GM18867 (cell line): Measurements from ENCODE around the gene PTS.
A peak's percentile ranks its signal among the peaks of the same experiment; 100 is the strongest.
"Not testable (repeated sequence)": the region's sequence is repeated elsewhere in the genome, so short reads cannot be mapped to it uniquely, and the experiment has no call there.

Experiments
- ATAC-seq: cut with Tn5 transposase; IDR thresholded peaks from one replicate; pipeline ENCODE4 v1.9.1; 2021; ENCODE audit warnings: mild to moderate bottlenecking, moderate library complexity; ENCODE audit not compliant: unreplicated experiment

Gene PTS

DNA sequence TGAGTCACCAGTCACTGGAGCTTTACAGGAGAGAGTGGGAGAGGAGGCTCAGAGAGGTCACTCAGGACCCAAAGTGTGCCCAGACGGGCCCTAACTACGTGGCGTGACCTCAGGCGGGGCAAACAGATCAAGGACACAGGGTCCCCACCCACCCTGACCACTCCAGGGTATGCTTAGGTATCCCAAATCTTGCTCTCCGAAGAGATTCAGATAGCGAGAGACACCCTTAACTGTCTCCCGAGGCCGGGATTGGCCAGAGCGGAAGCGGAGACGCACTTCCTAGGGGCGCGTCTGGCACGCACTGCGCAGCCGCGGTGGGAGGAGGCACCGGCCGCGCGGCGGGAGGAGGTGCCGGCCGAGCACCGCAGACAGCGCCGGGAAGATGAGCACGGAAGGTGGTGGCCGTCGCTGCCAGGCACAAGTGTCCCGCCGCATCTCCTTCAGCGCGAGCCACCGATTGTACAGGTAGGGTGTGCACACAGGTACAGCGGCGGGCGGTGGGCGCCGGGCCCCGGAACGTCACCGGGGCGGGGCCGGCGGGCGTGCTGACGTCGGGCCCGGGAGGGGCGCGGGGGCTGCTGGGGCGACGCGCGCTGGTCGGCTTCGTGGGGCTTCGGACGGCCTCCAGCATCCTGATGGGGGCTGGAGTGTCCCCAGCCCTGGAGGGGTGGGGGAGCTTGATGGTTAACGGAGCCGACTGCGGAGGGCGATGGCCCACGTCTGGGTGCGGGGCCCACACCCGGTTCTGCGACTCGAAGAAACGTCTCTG lies at the start of gene PTS:
Gene PTS, plus strand, starts transcription at position 367 of the 769 bp plus-strand sequence. Its CDS starts 16 bp downstream, at position 383.
- ATAC-seq, result peak; percentile 96

- ATAC-seq, result no peak
Measured at GRCh38 chr11:112177589-112177988, 48.6 kb upstream of the PTS start.

GRCh38 chr11:112178428-112178827 lies 47.8 kb upstream of the PTS start:
- no peak for ATAC-seq

DNA sequence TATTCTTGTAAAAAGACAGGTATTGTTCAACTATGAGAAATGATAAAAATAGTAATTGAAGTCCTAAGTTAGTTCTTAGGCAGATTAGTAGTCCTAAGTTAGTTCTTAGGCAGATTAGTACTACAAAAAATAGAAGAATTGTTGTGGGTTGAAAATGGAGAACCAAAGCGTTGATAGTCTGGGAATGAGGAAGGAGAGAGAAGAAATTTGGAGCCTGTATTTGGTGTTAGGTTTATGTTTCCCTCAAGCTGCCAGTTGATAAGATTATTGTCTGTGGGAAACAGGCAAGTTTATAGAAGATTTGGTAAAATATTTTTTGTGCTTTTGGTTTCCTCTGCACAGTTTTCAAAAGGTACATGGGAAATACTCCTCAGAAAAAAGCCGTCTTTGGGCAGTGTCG lies 47.3 kb upstream of the PTS start:
- ATAC-seq, result no peak

DNA sequence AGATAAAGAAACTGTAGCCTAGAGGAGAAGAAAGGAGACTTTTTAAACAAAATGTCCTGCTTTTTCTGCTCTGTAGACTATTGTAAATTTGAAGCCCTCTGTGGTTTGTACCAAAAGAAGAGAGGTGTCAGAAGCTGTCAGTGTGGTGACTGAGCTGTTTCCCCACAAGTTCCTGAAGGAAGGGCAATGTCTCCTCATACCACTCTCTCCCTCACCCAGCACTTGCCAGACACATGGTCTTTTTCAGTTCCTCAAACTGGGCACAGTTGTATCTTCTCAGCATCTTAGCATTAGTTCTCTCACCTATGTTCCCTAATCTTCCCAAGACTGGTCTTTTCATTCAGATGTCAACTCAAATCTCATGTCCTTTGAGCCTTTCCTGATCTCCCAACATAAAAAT lies 46.6 kb upstream of the PTS start:
- peak; percentile 80 for ATAC-seq

DNA sequence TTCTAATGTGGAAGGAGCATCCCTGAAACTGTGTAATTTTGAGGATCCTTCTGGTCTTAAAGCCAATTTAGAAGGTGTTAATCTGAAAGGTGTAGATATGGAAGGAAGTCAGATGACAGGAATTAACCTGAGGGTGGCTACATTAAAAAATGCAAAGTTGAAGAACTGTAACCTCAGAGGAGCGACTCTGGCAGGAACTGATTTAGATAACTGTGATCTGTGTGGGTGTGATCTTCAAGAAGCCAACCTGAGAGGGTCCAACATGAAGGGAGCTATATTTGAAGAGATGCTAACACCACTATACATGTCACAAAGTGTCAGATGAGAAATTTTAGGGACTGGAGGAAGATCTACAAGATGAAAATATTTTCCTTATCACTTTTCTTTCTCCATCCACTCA lies 43.4 kb upstream of the PTS start:
- no peak for ATAC-seq

DNA sequence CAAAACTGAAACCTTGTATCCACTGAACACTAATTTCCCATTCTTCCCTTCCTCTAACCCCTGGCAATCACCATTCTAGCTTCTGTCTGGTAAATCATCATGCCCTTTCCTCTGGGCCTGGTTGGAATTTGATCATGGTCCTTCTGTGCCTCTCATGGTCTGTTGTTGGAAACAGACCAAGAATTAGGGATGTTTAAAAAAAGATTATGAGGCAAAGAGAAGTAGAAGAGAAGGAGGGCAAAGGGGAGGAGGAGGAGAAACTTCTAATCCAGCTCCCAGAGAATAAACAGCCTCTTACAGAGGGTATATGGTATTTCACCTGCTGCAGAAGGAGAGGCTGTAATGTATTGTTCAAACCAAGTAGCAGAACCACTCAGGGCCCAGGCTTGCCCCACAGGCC lies 40.3 kb upstream of the PTS start:
- no peak for ATAC-seq

- ATAC-seq, result no peak
Measured at GRCh38 chr11:112186304-112186703, 39.9 kb upstream of the PTS start.

- not testable (repeated sequence) for ATAC-seq
Measured at GRCh38 chr11:112195113-112195512, 31.1 kb upstream of the PTS start.

GRCh38 chr11:112195951-112196351 lies 30.3 kb upstream of the PTS start:
- ATAC-seq, result no peak

DNA sequence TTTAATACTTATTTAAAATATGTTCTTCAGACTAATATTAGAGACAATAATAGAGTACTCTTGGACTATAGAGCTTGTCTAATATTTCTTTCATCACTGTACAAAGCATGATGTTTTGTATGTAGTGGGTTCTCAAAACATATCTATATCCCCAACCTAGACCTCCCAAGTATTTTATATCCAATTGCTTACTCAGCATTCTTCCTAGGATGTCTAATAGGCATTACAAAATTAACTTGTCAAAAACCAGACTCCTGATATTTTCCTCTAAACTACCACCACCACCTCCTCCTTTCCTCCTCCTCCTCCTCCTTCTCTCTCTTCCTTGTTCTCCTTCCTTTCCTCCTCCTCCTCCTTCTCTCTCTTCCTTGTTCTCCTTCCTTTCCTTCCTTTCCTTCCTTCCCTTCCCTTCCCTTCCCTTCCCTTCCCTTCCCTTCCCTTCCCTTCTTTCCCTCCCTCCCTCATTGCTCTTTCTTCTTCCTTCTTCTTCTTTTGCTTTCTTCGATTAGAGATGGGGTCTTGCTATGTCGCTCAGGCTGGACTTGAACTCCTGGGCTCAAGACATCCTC lies 29.6 kb upstream of the PTS start:
- no peak for ATAC-seq

- ATAC-seq, result not testable (repeated sequence)
Measured at GRCh38 chr11:112199101-112199500, 27.1 kb upstream of the PTS start.

GRCh38 chr11:112200252-112200651 lies 26.0 kb upstream of the PTS start:
- no peak for ATAC-seq

- ATAC-seq, result no peak
Measured at GRCh38 chr11:112206071-112206470, 20.2 kb upstream of the PTS start.

GRCh38 chr11:112210890-112211289 lies 15.3 kb upstream of the PTS start:
- no peak for ATAC-seq

- ATAC-seq, result no peak
Measured at GRCh38 chr11:112211536-112211935, 14.7 kb upstream of the PTS start.

DNA sequence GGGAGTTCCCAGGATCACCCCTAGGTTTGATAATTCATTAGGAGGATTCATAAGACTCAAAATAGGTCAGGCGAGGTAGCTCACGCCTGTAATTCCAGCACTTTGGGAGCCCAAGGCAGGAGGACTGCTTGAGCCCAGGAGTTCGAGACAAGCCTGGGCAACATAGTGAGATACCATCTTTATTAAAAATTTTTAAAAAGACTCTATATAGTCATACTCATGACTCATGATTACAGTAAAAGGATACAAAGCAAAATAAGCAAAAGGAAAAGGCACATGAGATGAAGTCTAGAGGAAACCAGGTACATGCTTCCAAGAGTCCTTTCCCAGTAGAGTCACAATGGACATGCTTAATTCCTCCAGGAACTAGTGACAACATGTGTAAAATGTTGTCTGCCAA lies 13.9 kb upstream of the PTS start:
- no peak for ATAC-seq

DNA sequence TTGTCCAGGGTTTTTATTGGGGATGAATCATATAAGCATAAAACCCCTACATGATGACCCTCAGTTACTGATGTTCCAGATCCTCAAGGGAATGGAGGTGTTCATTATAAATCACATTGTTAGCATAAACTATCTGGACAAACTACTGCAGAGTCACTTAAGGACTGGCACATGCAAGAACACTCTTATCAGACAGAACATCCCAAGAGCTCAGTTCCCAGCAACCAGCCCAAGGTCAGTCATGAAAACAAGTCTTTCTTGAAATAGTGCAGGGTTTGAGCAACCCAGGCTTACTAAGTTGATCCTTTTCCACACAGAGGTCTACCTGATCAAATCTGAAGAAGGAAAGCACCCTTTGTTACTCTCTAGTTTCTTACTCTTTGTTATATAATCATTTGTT lies 13.5 kb upstream of the PTS start:
- no peak for ATAC-seq

GRCh38 chr11:112213753-112214152 lies 12.5 kb upstream of the PTS start:
- no peak for ATAC-seq

DNA sequence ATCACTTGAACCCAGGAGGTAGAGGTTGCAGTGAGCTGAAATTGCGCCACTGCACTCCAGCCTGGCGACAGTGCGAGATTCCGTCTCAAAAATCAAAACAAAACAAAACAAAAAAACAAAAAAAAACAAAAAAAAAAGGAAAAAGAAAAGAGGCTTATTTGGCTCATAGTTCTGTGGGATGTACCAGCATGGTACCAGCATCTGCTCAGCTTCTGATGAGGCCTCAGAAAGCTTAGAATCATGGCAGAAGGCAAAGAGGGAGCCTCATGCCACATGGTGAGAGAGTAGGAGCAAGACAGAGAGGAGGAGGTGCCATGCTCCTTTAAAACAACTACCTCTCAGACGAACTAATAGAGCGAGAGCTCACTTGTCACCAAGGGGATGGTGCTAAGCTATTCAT lies 10.6 kb upstream of the PTS start:
- ATAC-seq, result no peak

DNA sequence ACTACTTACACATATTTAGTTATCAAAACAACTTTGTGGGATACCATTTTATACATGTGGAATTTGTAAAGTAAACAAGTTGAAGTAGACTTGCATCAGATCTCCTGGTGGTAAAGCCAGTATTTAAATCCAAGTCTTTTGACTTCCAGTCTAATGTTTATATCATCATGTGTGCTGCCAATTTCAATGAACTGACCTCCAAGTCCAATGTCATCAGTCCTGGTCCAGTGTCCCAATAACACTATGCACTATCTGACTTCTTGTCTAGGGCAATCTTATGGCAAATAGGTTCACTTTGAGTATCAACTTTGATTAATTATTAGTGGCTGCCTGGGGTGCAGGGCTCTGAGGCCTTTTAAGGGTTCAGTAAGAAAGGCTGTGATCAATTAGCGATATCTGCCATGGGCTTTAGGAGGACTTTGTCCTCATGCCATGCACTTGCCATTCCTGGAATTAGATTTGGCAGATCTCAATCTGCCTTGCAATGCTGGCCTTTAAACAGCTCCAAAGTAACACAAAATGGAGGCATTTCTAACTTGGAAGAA lies 9.6 kb upstream of the PTS start:
- no peak for ATAC-seq

- ATAC-seq, result peak; percentile 96
Measured at GRCh38 chr11:112219476-112220232, 6.6 kb upstream of the PTS start.
